ENCODE data around the gene NDE1.

DNA sequence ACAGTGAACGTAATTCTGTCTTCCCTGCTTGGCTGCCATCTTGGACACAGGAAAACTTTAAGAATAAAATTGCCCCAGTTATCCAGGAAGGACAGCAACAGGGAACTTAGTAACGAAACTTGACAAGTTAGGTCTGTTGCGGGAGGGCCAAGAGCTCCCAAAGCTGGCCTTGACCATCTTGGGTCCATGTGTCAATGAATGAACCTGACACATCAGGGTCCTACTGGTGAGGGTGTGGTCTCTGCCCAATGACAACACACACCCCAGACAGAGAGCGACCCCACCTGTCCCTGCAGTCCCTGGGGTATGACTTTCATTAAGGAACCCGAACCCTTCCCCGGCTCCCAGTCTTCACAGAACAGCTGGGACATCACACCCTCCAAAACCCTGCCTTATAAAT, 96.3 kb downstream of the NDE1 start:
- TF ChIP-seq EZH2 (IDR thresholded peaks at IDR 0.05) = no peak
- no peak for TF ChIP-seq POLR2AphosphoS5 (IDR thresholded peaks at IDR 0.05; ENCODE audit: borderline replicate concordance, low read depth, low read length)
- no peak for TF ChIP-seq FOXP2 (optimal IDR thresholded peaks at IDR 0.05; ENCODE audit: control extremely low read depth, extremely low read length, insufficient read depth)

Data from SK-N-MC (cell line).